Measurements from ENCODE around the gene PRICKLE3. TPM values are rescaled to one million over a fixed set of nuclear protein-coding genes. Genes with fewer than 3 reads are reported as not detected.

PRICKLE3 gene
- total RNA-seq, 1 experiment from 2014 or later: 14.5 TPM

DNA sequence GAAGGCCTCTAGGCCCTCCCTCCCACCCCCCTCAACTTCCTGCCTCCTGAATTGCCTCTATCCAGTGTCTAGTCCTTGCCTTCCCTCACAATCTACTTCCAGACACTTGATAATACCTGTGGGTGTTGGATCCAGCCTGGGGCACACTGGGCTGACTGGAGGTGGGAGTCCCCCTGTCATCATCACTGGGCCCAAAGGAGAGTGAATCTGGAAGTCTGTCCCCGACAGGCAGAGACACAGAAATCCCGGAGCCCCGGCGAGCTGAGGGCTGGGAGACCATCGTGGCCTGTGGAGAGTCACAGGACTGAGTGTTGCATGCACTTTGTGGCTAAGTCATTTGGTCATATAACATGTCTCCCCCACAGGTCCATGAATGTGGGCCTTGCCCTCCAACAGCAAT lies 22.2 kb upstream of the PRICKLE3 start:
- ChIA-PET POLR2A (interaction anchor here (0.9 kb wide), 1 partner anchor 9 kb away, joined by 3 read pairs; no protein-coding TSS in a partner anchor), CTCF (interaction anchor here (1.1 to 1.8 kb wide), 2 partner anchors 16 to 20 kb away, joined by 4 to 6 read pairs; no protein-coding TSS in a partner anchor)
- no peak overlapping the region for H3K27ac Mint-ChIP-seq (ENCODE audit: low read depth, unreplicated experiment)
- no peaks in the 10 kb centered on the region for H3K4me1 Mint-ChIP-seq (ENCODE audit: insufficient read depth, unreplicated experiment)
- no peak overlapping the region for H3K4me3 Mint-ChIP-seq (ENCODE audit: unreplicated experiment)
- H3K9me3 Mint-ChIP-seq (ENCODE audit: unreplicated experiment): peaks cover 9% of the 10 kb centered on the region
- BruUV-seq (replicated peaks): no TSS peak
- intact Hi-C loops (cut with micrococcal nuclease): no loop called here
- TF ChIP-seq, protein P1, sequence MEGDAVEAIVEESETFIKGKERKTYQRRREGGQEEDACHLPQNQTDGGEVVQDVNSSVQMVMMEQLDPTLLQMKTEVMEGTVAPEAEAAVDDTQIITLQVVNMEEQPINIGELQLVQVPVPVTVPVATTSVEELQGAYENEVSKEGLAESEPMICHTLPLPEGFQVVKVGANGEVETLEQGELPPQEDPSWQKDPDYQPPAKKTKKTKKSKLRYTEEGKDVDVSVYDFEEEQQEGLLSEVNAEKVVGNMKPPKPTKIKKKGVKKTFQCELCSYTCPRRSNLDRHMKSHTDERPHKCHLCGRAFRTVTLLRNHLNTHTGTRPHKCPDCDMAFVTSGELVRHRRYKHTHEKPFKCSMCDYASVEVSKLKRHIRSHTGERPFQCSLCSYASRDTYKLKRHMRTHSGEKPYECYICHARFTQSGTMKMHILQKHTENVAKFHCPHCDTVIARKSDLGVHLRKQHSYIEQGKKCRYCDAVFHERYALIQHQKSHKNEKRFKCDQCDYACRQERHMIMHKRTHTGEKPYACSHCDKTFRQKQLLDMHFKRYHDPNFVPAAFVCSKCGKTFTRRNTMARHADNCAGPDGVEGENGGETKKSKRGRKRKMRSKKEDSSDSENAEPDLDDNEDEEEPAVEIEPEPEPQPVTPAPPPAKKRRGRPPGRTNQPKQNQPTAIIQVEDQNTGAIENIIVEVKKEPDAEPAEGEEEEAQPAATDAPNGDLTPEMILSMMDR (IDR thresholded peaks at IDR 0.05; ENCODE audit: unreplicated experiment): no peak
- H3K27me3 Mint-ChIP-seq (ENCODE audit: insufficient read depth, unreplicated experiment): no peaks in the 10 kb centered on the region
- DNase-seq (ENCODE audit: unreplicated experiment): no peak
- no peaks in the 10 kb centered on the region for H3K36me3 Mint-ChIP-seq (ENCODE audit: insufficient read depth, unreplicated experiment)

DNA sequence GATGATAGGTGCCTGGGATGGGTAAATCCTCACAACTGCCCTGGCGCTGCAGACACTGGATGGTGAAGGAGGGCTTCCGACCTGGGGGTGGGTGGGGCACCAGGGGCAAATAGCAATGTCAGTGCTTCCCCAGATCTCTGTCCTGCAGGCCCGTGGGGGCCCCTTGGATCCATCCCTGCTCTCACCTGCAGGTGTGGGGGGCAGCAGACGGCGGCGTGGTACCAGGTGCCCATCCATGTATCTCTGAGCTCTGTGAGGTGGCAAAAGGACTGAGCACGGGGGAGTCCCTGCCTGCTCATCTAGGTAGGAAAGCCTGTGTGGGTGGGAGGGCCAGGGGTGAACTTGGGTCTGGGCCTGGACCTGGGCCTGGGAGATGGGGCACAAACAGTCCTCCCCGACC lies 20.4 kb upstream of the PRICKLE3 start:
- no peak overlapping the region for H3K27ac Mint-ChIP-seq (ENCODE audit: low read depth, unreplicated experiment)
- H3K36me3 Mint-ChIP-seq (ENCODE audit: insufficient read depth, unreplicated experiment): no peaks in the 10 kb centered on the region
- H3K4me3 Mint-ChIP-seq (ENCODE audit: unreplicated experiment): no peak overlapping the region
- H3K9me3 Mint-ChIP-seq (ENCODE audit: unreplicated experiment): no peaks in the 10 kb centered on the region
- no TSS peak for BruUV-seq (replicated peaks)
- H3K27me3 Mint-ChIP-seq (ENCODE audit: insufficient read depth, unreplicated experiment): no peaks in the 10 kb centered on the region
- H3K4me1 Mint-ChIP-seq (ENCODE audit: insufficient read depth, unreplicated experiment): no peaks in the 10 kb centered on the region
- no peak for DNase-seq (ENCODE audit: unreplicated experiment)
- intact Hi-C loops (cut with micrococcal nuclease): no loop called here
- CTCF ChIA-PET: no interaction called here
- TF ChIP-seq, protein P1 (IDR thresholded peaks at IDR 0.05; ENCODE audit: unreplicated experiment): no peak
- POLR2A ChIA-PET: no interaction called here

DNA sequence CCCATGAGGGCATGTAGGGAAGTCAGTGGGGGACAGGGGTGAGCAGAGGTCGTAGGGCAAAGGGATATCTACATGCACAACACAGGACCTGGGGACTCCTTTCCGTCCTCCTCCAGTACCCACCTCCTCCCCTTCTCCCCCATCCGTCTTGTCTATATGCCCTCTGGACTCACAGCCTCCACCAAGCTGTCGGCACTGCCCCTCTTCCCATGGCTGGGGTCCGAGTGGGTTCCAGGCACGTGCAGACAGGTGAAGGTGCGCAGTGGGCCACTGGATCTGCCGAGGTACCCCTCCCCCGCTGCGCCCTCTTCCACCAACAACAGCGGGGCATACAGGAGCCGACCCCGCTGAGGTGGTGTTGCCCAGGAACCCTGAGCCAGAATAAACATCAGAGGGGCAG lies 19.3 kb upstream of the PRICKLE3 start:
- intact Hi-C loops (cut with micrococcal nuclease): no loop called here
- no peak overlapping the region for H3K4me3 Mint-ChIP-seq (ENCODE audit: unreplicated experiment)
- TF ChIP-seq, protein P1 (IDR thresholded peaks at IDR 0.05; ENCODE audit: unreplicated experiment): no peak
- H3K4me1 Mint-ChIP-seq (ENCODE audit: insufficient read depth, unreplicated experiment): no peaks in the 10 kb centered on the region
- H3K27ac Mint-ChIP-seq (ENCODE audit: low read depth, unreplicated experiment): no peak overlapping the region
- no peaks in the 10 kb centered on the region for H3K27me3 Mint-ChIP-seq (ENCODE audit: insufficient read depth, unreplicated experiment)
- BruUV-seq (replicated peaks): no TSS peak
- ChIA-PET CTCF (interaction anchor here (0.7 kb wide), 1 partner anchor 24 kb away, joined by 3 read pairs; no protein-coding TSS in a partner anchor), POLR2A (interaction anchor here (0.7 kb wide), 1 partner anchor 43 kb away, joined by 5 read pairs; no protein-coding TSS in a partner anchor)
- DNase-seq (ENCODE audit: unreplicated experiment): no peak
- H3K9me3 Mint-ChIP-seq (ENCODE audit: unreplicated experiment): no peaks in the 10 kb centered on the region
- no peaks in the 10 kb centered on the region for H3K36me3 Mint-ChIP-seq (ENCODE audit: insufficient read depth, unreplicated experiment)

DNA sequence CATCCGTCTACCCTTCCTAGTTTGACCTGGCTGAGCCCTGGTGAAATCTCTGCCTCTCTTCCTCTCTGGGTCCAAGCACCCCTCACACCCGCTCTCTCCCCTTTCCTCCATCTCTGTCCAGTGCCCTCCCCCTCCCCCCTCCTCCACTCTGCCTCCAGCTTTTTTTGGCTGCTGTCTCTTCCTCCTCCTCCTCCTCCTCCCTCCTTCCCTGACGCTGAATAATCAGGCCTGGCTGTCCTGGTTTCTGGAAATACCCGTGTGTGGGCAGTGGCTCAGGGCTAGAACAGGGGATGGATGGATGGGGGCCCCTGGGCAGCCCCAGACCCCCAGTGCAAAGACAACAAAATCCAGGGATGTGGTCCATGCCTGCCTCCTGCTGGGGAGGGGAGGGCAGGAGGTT lies 18.5 kb upstream of the PRICKLE3 start:
- DNase-seq (ENCODE audit: unreplicated experiment): no peak
- Mint-ChIP-seq H3K27me3 (ENCODE audit: insufficient read depth, unreplicated experiment) (no peaks in the 10 kb centered on the region), H3K4me1 (ENCODE audit: insufficient read depth, unreplicated experiment) (no peaks in the 10 kb centered on the region), H3K27ac (ENCODE audit: low read depth, unreplicated experiment) (no peak overlapping the region), H3K4me3 (ENCODE audit: unreplicated experiment) (no peak overlapping the region), H3K9me3 (ENCODE audit: unreplicated experiment) (no peaks in the 10 kb centered on the region), H3K36me3 (ENCODE audit: insufficient read depth, unreplicated experiment) (no peaks in the 10 kb centered on the region)
- ChIA-PET POLR2A (interaction anchor here (0.7 kb wide), 1 partner anchor 44 kb away, joined by 5 read pairs; no protein-coding TSS in a partner anchor), CTCF (no interaction called here)
- intact Hi-C loops (cut with micrococcal nuclease): no loop called here
- TF ChIP-seq, protein P1 (IDR thresholded peaks at IDR 0.05; ENCODE audit: unreplicated experiment): no peak
- no TSS peak for BruUV-seq (replicated peaks)

Data from MCF 10A (cell line).